Hepatic stellate cell (primary cell): ENCODE results near the gene RPS21.

ENCODE experiments used
- DNase-seq: peaks from one replicate; pipeline ENCODE4 v3.0.0; 2011; ENCODE audit warnings: low spot score

RPS21 gene

GRCh38 chr20:62427172-62428001 is 40.5 kb downstream of the RPS21 start, which contains the start of gene RBBP8NL:
TSS of gene RBBP8NL (minus strand) at chr20:62427539. CDS start at chr20:62419647, 7,892 bp downstream.
- DNase-seq: no peak

GRCh38 chr20:62428002-62428372 is 41.1 kb downstream of the RPS21 start:
- DNase-seq: no peak

- DNase-seq: no peak
Observed at GRCh38 chr20:62428396-62429295, 41.7 kb downstream of the RPS21 start.

GRCh38 chr20:62429455-62430310 is 42.8 kb downstream of the RPS21 start:
- no peak for DNase-seq

- no peak for DNase-seq
Observed at GRCh38 chr20:62430311-62430853, 43.5 kb downstream of the RPS21 start.

- DNase-seq: no peak
Observed at GRCh38 chr20:62430866-62431447, 44.1 kb downstream of the RPS21 start.

GRCh38 chr20:62433658-62434497 is 47.0 kb downstream of the RPS21 start:
- DNase-seq: no peak

- DNase-seq: no peak
Observed at GRCh38 chr20:62436692-62437091, 49.8 kb downstream of the RPS21 start.

- peak; percentile 63 for DNase-seq
Observed at GRCh38 chr20:62437496-62437895, 50.6 kb downstream of the RPS21 start.

GRCh38 chr20:62437927-62438326 is 51.0 kb downstream of the RPS21 start:
- no peak for DNase-seq
